ENCODE results near the gene CSKMT. TPM values are rescaled to one million over a fixed set of nuclear protein-coding genes. Genes with fewer than 3 reads are reported as not detected.

CSKMT gene
- total and polyA plus RNA-seq, 4 donors: 5.3 to 37.1 (median 15.4) TPM

DNA sequence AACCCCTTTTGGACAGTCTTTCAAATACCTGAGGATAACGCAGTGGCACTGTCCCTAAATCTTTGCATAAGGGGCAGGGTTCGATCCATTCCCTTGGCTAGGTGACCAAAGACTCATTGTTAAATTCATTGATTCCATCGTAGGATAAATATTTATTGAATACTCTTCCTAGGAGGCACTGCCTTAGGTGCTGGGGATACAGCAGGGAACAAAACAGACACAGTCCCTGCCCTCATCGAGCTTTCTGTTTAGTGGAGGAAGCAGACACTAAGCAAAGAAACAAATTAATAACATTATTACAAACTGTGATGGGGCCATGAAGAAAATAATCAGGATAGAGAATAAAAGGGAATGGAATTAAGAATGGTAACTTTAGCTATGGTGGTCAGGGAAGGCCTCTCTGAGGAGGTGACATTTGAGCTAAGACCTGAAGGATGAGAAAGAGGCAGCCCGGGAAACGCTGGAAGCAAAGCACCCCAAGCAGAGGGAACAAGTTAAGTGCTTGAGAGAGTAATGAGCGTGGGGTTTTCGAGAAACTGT, 44.0 kb upstream of the CSKMT start:
- WGBS, 2 donors: 28 to 36% methylated on average over 8 of the region's 8 CpGs
- TF ChIP-seq, protein P1, sequence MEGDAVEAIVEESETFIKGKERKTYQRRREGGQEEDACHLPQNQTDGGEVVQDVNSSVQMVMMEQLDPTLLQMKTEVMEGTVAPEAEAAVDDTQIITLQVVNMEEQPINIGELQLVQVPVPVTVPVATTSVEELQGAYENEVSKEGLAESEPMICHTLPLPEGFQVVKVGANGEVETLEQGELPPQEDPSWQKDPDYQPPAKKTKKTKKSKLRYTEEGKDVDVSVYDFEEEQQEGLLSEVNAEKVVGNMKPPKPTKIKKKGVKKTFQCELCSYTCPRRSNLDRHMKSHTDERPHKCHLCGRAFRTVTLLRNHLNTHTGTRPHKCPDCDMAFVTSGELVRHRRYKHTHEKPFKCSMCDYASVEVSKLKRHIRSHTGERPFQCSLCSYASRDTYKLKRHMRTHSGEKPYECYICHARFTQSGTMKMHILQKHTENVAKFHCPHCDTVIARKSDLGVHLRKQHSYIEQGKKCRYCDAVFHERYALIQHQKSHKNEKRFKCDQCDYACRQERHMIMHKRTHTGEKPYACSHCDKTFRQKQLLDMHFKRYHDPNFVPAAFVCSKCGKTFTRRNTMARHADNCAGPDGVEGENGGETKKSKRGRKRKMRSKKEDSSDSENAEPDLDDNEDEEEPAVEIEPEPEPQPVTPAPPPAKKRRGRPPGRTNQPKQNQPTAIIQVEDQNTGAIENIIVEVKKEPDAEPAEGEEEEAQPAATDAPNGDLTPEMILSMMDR (IDR thresholded peaks at IDR 0.05; ENCODE audit: control extremely low read depth, extremely low read depth): no peak
- no peaks in the 10 kb centered on the region for H3K9me3 ChIP-seq (ENCODE audit: control insufficient read depth in 4 of 4, insufficient read depth in 3 of 4, low read length in 3 of 4)
- no peaks in the 10 kb centered on the region for H3K27me3 ChIP-seq (ENCODE audit: control insufficient read depth in 3 of 3, insufficient read depth in 3 of 3, low read length in 2 of 3)
- ATAC-seq (ENCODE audit: insufficient read depth, low FRiP score) (no peak), DNase-seq (no peak)
- peaks cover 7 to 17% (median 16%) of the 10 kb centered on the region in 4 donors for H3K36me3 ChIP-seq (ENCODE audit: control insufficient read depth in 4 of 4, insufficient read depth in 4 of 4, low read length in 4 of 4)
- H3K4me3 ChIP-seq: peak overlapping the region; percentile 83
- H3K9ac ChIP-seq (ENCODE audit: insufficient read depth in 1 of 2, low read length in 2 of 2): peak overlapping the region; percentile 65 to 66
- peaks cover 0 to 15% (median 6%) of the 10 kb centered on the region in 5 donors for H3K4me1 ChIP-seq (ENCODE audit: control insufficient read depth in 5 of 5, insufficient read depth in 5 of 5, low read length in 5 of 5)
- peak overlapping the region; percentile 87 to 95 for H3K27ac ChIP-seq (ENCODE audit: low read depth in 1 of 2, low read length in 1 of 2)

DNA sequence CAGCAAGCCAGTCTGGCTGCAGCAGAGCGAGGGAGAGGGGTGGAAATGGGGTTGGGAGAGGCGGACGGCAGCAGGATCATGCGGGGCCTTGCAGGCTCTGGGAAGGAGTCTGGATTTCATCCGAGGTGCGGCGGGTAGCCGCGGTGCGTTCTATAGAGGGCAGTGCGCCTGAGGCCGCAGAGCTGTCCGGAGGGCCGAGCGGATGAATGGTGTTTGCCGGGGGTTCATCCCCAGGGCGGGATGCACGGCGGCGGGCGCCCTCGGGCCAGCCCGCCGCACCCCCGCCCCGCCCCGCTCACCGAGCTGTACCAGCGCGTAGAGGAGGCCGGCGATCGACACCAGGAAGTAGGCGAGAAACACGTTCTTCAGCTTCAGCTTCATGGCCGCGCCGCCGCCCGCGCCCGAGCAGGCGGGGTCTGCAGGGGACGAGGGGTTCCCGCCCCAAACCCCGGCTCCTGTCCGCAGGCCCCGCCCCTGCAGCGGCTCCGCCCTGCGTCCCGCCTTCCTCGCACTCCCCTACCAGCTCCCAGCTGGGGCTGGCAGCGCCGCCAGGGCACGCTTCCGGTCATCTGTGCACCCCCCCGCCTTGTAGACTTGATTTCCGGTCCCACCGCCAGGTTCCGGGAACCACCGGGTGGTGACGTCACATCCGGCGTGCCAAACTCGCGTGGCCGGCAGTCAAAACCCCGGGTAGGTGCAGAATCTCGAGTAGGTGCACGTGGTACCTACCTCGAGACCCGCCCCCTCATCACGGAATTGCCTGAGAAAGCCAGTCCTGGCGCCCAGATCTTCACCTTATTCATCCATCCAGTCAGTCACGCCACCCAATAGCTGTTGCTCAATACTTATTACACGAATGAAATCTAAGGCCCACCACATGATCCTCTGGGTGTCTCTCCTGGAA, 43.3 kb upstream of the CSKMT start, which contains the start of gene B3GAT3:
TSS of gene B3GAT3 (minus strand) at position 420 of the 904 bp plus-strand sequence. CDS start at position 381, 39 bp downstream.
- ATAC-seq (ENCODE audit: insufficient read depth, low FRiP score) (peak; percentile 98), DNase-seq (peak; percentile 99)
- WGBS, 2 donors: 0 to 1% methylated on average over 65 to 77 of the region's 77 CpGs
- TF ChIP-seq, protein P1 (IDR thresholded peaks at IDR 0.05; ENCODE audit: control extremely low read depth, extremely low read depth): no peak
- no peaks in the 10 kb centered on the region for H3K27me3 ChIP-seq (ENCODE audit: control insufficient read depth in 3 of 3, insufficient read depth in 3 of 3, low read length in 2 of 3)
- no peaks in the 10 kb centered on the region for H3K9me3 ChIP-seq (ENCODE audit: control insufficient read depth in 4 of 4, insufficient read depth in 3 of 4, low read length in 3 of 4)
- H3K4me3 ChIP-seq: peak within 1 kb of the TSS; percentile 83
- peak within 1 kb of the TSS; percentile 65 to 66 for H3K9ac ChIP-seq (ENCODE audit: insufficient read depth in 1 of 2, low read length in 2 of 2)
- H3K36me3 ChIP-seq (ENCODE audit: control insufficient read depth in 4 of 4, insufficient read depth in 4 of 4, low read length in 4 of 4): peaks cover 7 to 23% (median 21%) of the 10 kb centered on the region in 4 donors
- peak within 1 kb of the TSS; percentile 87 to 95 for H3K27ac ChIP-seq (ENCODE audit: low read depth in 1 of 2, low read length in 1 of 2)
- peaks cover 0 to 15% (median 6%) of the 10 kb centered on the region in 5 donors for H3K4me1 ChIP-seq (ENCODE audit: control insufficient read depth in 5 of 5, insufficient read depth in 5 of 5, low read length in 5 of 5)

DNA sequence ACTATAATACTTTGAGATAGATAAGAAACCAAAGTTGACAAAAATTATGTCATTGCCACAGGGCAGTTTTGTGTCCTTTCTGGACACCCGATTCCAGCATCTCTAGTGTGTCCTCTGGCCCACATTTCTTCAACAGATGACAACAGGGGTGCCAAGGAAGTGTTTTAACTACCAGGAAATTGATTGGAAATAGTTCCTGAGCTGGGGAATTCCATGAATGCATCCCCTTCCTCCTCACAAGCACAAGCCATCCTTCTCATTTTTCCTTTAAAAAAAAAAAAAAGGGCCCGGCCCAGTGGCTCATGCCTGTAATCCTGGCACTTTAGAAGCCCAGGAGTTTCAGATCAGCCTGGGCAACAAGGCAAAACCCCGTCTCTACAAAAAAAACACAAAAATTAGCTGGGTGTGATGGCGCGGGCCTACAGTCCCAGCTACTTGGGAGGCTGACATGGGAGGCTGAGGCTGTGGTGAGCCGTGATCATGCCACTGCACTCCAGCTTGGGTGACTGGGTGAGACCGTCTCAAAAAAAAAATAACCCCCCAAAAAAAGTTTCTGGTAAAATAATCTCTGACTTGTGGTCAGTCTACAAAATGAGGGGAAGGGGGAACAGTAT, 42.5 kb upstream of the CSKMT start:
- 88% methylated on average over 7 of the region's 7 CpGs for WGBS, 2 donors
- Histone ChIP-seq H3K27ac (ENCODE audit: low read depth in 1 of 2, low read length in 1 of 2) (peak overlapping the region; percentile 80 to 95), H3K4me1 (ENCODE audit: control insufficient read depth in 5 of 5, insufficient read depth in 5 of 5, low read length in 5 of 5) (peaks cover 0 to 15% (median 6%) of the 10 kb centered on the region in 5 donors), H3K9ac (ENCODE audit: insufficient read depth in 1 of 2, low read length in 2 of 2) (no peak overlapping the region), H3K9me3 (ENCODE audit: control insufficient read depth in 4 of 4, insufficient read depth in 3 of 4, low read length in 3 of 4) (no peaks in the 10 kb centered on the region), H3K27me3 (ENCODE audit: control insufficient read depth in 3 of 3, insufficient read depth in 3 of 3, low read length in 2 of 3) (no peaks in the 10 kb centered on the region), H3K36me3 (ENCODE audit: control insufficient read depth in 4 of 4, insufficient read depth in 4 of 4, low read length in 4 of 4) (peaks cover 7 to 24% (median 23%) of the 10 kb centered on the region in 4 donors), H3K4me3 (no peak overlapping the region)
- TF ChIP-seq, protein P1 (IDR thresholded peaks at IDR 0.05; ENCODE audit: control extremely low read depth, extremely low read depth): no peak
- ATAC-seq (ENCODE audit: insufficient read depth, low FRiP score): no peak
- DNase-seq: no peak
